KMS-11 (cell line): ENCODE measurements around the gene SBSN.

Experiments used
- H2AFZ ChIP-seq: fragments of 200-600 bp; sonication (generic); 2 replicates; pipeline ENCODE4 v1.6.1; 2016; ENCODE audit warnings: antibody characterized with exemption, mixed run types, low read depth
- H3K27ac ChIP-seq: fragments of 200-600 bp; sonication (generic); 2 replicates; pipeline ENCODE4 v1.6.1; 2016; ENCODE audit warnings: mild to moderate bottlenecking, mixed run types
- H3K27me3 ChIP-seq: fragments of 200-600 bp; sonication (generic); 2 replicates; pipeline ENCODE4 v1.6.1; 2017; ENCODE audit warnings: mild to moderate bottlenecking, low read depth, mixed run types, moderate library complexity; ENCODE audit not compliant: insufficient read depth
- H3K36me3 ChIP-seq: fragments of 200-600 bp; sonication (generic); 2 replicates; pipeline ENCODE4 v1.6.1; 2017; ENCODE audit warnings: mild to moderate bottlenecking, mixed run types; ENCODE audit not compliant: insufficient read depth
- H3K4me1 ChIP-seq: fragments of 200-600 bp; sonication (generic); 2 replicates; pipeline ENCODE4 v1.6.1; 2016; ENCODE audit warnings: mild to moderate bottlenecking, low read depth, mixed run types; ENCODE audit not compliant: poor library complexity, severe bottlenecking
- H3K4me2 ChIP-seq: fragments of 200-600 bp; sonication (generic); 2 replicates; pipeline ENCODE4 v1.7.0; 2016; ENCODE audit warnings: mild to moderate bottlenecking, mixed run types
- H3K4me3 ChIP-seq: fragments of 200-600 bp; sonication (generic); IDR thresholded peaks from 2 replicates; pipeline ENCODE4 v1.6.1; 2017; ENCODE audit warnings: low read depth, low read length, mixed read lengths; ENCODE audit not compliant: insufficient read depth
- H3K79me2 ChIP-seq: fragments of 200-600 bp; sonication (generic); 2 replicates; pipeline ENCODE4 v1.6.1; 2016; ENCODE audit warnings: low read depth, mixed run types; ENCODE audit not compliant: insufficient read depth
- H3K9ac ChIP-seq: fragments of 200-600 bp; sonication (generic); 2 replicates; pipeline ENCODE4 v1.6.1; 2016; ENCODE audit warnings: mild to moderate bottlenecking, mixed run types
- H4K20me1 ChIP-seq: fragments of 200-600 bp; sonication (generic); 2 replicates; pipeline ENCODE4 v1.6.1; 2016; ENCODE audit warnings: mild to moderate bottlenecking, mixed run types; ENCODE audit not compliant: insufficient read depth
- TF ChIP-seq, protein P1 (sequence below): fragments of 200-600 bp; sonication (generic); conservative IDR thresholded peaks from 2 replicates; pipeline ENCODE4 v1.6.1; 2017; ENCODE audit warnings: low read depth, mild to moderate bottlenecking, antibody characterized with exemption, low read length, moderate library complexity, mixed read lengths

SBSN gene

GRCh38 chr19:35521124-35521743 lies 6.9 kb downstream of the SBSN start:
- no peak overlapping the region for H3K9ac ChIP-seq
- H3K36me3 ChIP-seq = no peaks in the 10 kb centered on the region
- H3K4me3 ChIP-seq = no peak overlapping the region
- H4K20me1 ChIP-seq = no peaks in the 10 kb centered on the region
- no peak overlapping the region for H2AFZ ChIP-seq
- TF ChIP-seq, protein P1, sequence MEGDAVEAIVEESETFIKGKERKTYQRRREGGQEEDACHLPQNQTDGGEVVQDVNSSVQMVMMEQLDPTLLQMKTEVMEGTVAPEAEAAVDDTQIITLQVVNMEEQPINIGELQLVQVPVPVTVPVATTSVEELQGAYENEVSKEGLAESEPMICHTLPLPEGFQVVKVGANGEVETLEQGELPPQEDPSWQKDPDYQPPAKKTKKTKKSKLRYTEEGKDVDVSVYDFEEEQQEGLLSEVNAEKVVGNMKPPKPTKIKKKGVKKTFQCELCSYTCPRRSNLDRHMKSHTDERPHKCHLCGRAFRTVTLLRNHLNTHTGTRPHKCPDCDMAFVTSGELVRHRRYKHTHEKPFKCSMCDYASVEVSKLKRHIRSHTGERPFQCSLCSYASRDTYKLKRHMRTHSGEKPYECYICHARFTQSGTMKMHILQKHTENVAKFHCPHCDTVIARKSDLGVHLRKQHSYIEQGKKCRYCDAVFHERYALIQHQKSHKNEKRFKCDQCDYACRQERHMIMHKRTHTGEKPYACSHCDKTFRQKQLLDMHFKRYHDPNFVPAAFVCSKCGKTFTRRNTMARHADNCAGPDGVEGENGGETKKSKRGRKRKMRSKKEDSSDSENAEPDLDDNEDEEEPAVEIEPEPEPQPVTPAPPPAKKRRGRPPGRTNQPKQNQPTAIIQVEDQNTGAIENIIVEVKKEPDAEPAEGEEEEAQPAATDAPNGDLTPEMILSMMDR = no peak
- H3K27ac ChIP-seq = no peak overlapping the region
- peaks cover 68% of the 10 kb centered on the region for H3K27me3 ChIP-seq
- no peak overlapping the region for H3K4me2 ChIP-seq
- no peaks in the 10 kb centered on the region for H3K79me2 ChIP-seq
- H3K4me1 ChIP-seq = no peaks in the 10 kb centered on the region

DNA sequence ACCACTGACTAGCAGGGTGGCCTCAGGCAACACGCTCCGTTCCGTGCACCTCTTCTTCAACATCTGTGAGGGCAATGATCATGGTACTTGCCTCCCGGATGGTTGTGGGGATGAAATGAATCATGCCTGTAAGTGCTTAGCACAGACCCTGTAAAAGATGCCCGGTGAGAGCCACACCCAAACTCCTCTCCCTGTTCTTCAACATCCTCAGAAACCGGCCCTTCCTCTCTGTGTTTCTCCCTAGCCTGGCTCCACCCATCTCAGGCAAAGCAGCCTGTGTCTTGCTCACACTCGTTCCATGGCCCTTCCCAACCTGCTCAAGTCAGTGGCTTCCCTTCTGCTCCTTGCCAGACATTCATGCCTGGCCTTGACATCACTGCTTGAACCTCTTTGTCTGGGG lies 8.8 kb downstream of the SBSN start:
- no peak overlapping the region for H3K9ac ChIP-seq
- no peak overlapping the region for H2AFZ ChIP-seq
- no peaks in the 10 kb centered on the region for H4K20me1 ChIP-seq
- H3K79me2 ChIP-seq = no peaks in the 10 kb centered on the region
- H3K4me3 ChIP-seq = no peak overlapping the region
- no peaks in the 10 kb centered on the region for H3K4me1 ChIP-seq
- no peaks in the 10 kb centered on the region for H3K36me3 ChIP-seq
- no peak overlapping the region for H3K4me2 ChIP-seq
- TF ChIP-seq, protein P1 = no peak
- H3K27ac ChIP-seq = no peak overlapping the region
- H3K27me3 ChIP-seq = peaks cover 65% of the 10 kb centered on the region

DNA sequence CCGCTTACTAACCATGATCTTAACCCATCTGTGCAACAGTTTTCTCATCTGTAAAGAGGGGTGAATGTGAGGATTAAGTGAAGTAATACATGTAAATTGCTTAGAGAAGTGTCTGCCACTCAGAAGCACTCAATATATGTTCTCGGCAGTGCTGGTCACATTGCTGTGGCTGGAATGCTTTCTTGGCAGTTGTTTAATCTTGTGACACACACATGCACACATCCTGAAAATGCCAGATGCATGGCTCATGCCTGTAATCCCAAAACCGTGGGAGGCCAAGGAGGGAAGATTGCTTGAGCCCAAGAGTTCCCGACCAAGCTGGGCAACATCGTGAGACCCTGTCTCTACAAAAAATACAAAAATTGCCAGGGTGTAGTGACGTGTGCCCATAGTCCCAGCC lies 9.8 kb downstream of the SBSN start:
- Histone ChIP-seq H4K20me1 (no peaks in the 10 kb centered on the region), H3K36me3 (no peaks in the 10 kb centered on the region), H3K79me2 (no peaks in the 10 kb centered on the region), H3K4me3 (no peak overlapping the region), H3K27me3 (peaks cover 58% of the 10 kb centered on the region), H3K4me1 (no peaks in the 10 kb centered on the region), H3K9ac (no peak overlapping the region), H3K27ac (no peak overlapping the region), H2AFZ (no peak overlapping the region), H3K4me2 (no peak overlapping the region)
- TF ChIP-seq, protein P1 = no peak

DNA sequence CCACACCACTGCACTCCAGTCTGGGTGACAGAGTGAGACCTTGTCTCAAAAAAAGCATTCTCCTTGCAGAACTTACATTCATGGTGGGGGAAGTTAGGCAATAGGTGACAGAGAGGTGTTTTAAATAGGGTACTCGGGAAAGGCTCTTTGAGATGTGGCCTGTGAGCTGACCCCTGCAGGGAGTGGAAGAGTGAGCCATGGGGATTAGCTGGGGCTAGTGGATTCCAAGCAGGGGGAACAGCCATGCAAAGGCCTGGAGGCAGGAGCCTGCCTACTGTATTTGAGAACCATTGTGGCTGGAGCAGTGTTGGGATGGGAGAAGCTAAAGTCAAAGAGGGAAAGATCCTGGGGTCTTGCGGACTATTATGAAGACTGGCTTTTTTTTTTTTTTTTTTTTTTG lies 10.8 kb downstream of the SBSN start:
- Histone ChIP-seq H3K27me3 (peaks cover 52% of the 10 kb centered on the region), H3K27ac (no peak overlapping the region), H3K4me1 (no peaks in the 10 kb centered on the region), H4K20me1 (no peaks in the 10 kb centered on the region), H2AFZ (no peak overlapping the region), H3K4me3 (no peak overlapping the region), H3K79me2 (no peaks in the 10 kb centered on the region), H3K4me2 (no peak overlapping the region), H3K9ac (no peak overlapping the region), H3K36me3 (no peaks in the 10 kb centered on the region)
- TF ChIP-seq, protein P1 = no peak
